Camera-type eye (tissue), 1 donor: ENCODE data around the gene IPO4. TPM values are rescaled to one million over a fixed set of nuclear protein-coding genes. Genes with fewer than 3 reads are reported as not detected.

ENCODE experiments used
- total RNA-seq: library from RNA; depleted of rRNA; stranded (reverse); fragments of >200 nt; gene quantifications from one replicate; pipeline ENCODE4 v1.2.3, GENCODE V29; 2014

The IPO4 gene
- total RNA-seq, 1 donor from 2014 or later = 19.1 TPM

GRCh38 chr14:24135834-24136683 is 52.6 kb downstream of the IPO4 start, which contains the start of gene PSME1:
Gene PSME1 (plus strand): TSS chr14:24136194. CDS start chr14:24136263, 69 bp downstream.

GRCh38 chr14:24130380-24130716 is 58.3 kb downstream of the IPO4 start, which contains the start of gene FITM1:
Gene FITM1 (plus strand): TSS chr14:24130659. CDS start chr14:24131564, 905 bp downstream.

Other genes starting within 250 kb of the IPO4 start
- gene DHRS4, start 235.0 kb downstream of the IPO4 start, total RNA-seq = 13.3 TPM
- gene DHRS4L2, start 199.9 kb downstream of the IPO4 start, total RNA-seq = 7.7 TPM
- 7.8 TPM for gene CARMIL3, start 136.8 kb downstream of the IPO4 start, total RNA-seq
- 5.9 TPM for gene CPNE6, start 117.3 kb downstream of the IPO4 start, total RNA-seq
- 11.2 TPM for gene PCK2, start 94.5 kb downstream of the IPO4 start, total RNA-seq
- 67.2 TPM for gene DCAF11, start 74.0 kb downstream of the IPO4 start, total RNA-seq
- 394 TPM for gene NRL, start 73.9 kb downstream of the IPO4 start, total RNA-seq
- gene FITM1, start 58.2 kb downstream of the IPO4 start, total RNA-seq = 11.4 TPM
- 58.5 TPM for gene PSME1, start 52.6 kb downstream of the IPO4 start, total RNA-seq
- 15.1 TPM for gene EMC9, start 47.2 kb downstream of the IPO4 start, total RNA-seq
- gene PSME2, start 42.2 kb downstream of the IPO4 start, total RNA-seq = 28.6 TPM
- 72.5 TPM for gene RNF31, start 41.3 kb downstream of the IPO4 start, total RNA-seq
- gene IRF9, start 27.6 kb downstream of the IPO4 start, total RNA-seq = 35.1 TPM
- 22.4 TPM for gene REC8, start 16.7 kb downstream of the IPO4 start, total RNA-seq
- 58.9 TPM for gene TM9SF1, start 6.6 kb upstream of the IPO4 start, total RNA-seq
- gene TSSK4, start 16.9 kb upstream of the IPO4 start, total RNA-seq = not detected
- 53.5 TPM for gene CHMP4A, start 24.7 kb upstream of the IPO4 start, total RNA-seq
- 20.5 TPM for gene MDP1, start 27.2 kb upstream of the IPO4 start, total RNA-seq
- 61.8 TPM for gene NEDD8, start 43.6 kb upstream of the IPO4 start, total RNA-seq
- 62.6 TPM for gene GMPR2, start 44.1 kb upstream of the IPO4 start, total RNA-seq
- gene TINF2, start 53.8 kb upstream of the IPO4 start, total RNA-seq = 44.8 TPM
- 6.2 TPM for gene TGM1, start 74.4 kb upstream of the IPO4 start, total RNA-seq
- gene RABGGTA, start 82.8 kb upstream of the IPO4 start, total RNA-seq = 26.6 TPM
- 19.4 TPM for gene DHRS1, start 111.0 kb upstream of the IPO4 start, total RNA-seq
- gene NOP9, start 111.0 kb upstream of the IPO4 start, total RNA-seq = 21.8 TPM
- gene CIDEB, start 119.2 kb upstream of the IPO4 start, total RNA-seq = 17.5 TPM
- 6.9 TPM for gene LTB4R2, start 121.3 kb upstream of the IPO4 start, total RNA-seq
- gene LTB4R, start 122.7 kb upstream of the IPO4 start, total RNA-seq = 2.7 TPM
- gene ADCY4, start 146.3 kb upstream of the IPO4 start, total RNA-seq = 13.0 TPM
- 4.4 TPM for gene RIPK3, start 151.2 kb upstream of the IPO4 start, total RNA-seq
- gene NFATC4, start 179.4 kb upstream of the IPO4 start, total RNA-seq = 67.8 TPM
- 47.5 TPM for gene NYNRIN, start 210.2 kb upstream of the IPO4 start, total RNA-seq
- gene CBLN3, start 240.9 kb upstream of the IPO4 start, total RNA-seq = 2.0 TPM
- 58.6 TPM for gene KHNYN, start 241.1 kb upstream of the IPO4 start, total RNA-seq